H1 (cell line): Measurements from ENCODE around the gene NFATC1. TPM values are rescaled to one million over a fixed set of nuclear protein-coding genes. Genes with fewer than 3 reads are reported as not detected.

Experiments used
- CTCF ChIA-PET: fragments of 300-600 bp; sonication (Branson Sonifier 250); formaldehyde crosslinking; loops from one replicate; lab custom pipeline; 2021; ENCODE audit not compliant: partially characterized antibody; lab: Charles Lee
- POLR2A ChIA-PET: fragments of 300-600 bp; sonication (Branson Sonifier 250); formaldehyde crosslinking; loops from one replicate; lab custom pipeline; 2021; ENCODE audit warnings: inconsistent platforms; ENCODE audit not compliant: partially characterized antibody; lab: Charles Lee
- DNase-seq, 2 experiments: peaks; one replicate each; pipeline versions ENCODE4 v3.0.0 to v3.0.0-alpha.2; 2010 to 2022; ENCODE audit warnings: low spot score in 2 of 2, low read depth in 1 of 2, mixed read lengths in 1 of 2
- FAIRE-seq: peaks from 2 replicates; lab custom pipeline; 2011; peaks lifted over from hg19 to GRCh38; lab: Jason Lieb, UNC
- H2AFZ ChIP-seq: 2 replicates; pipeline ENCODE4 v1.8.1; 2012; ENCODE audit warnings: low read length, inconsistent platforms
- H2AK5ac ChIP-seq: 2 replicates; pipeline ENCODE4 v1.6.1; 2013; ENCODE audit warnings: low read depth, low read length
- H2BK120ac ChIP-seq: replicated peaks from 2 replicates; pipeline ENCODE3; 2013; ENCODE audit warnings: low read depth, low read length, inconsistent platforms
- H2BK12ac ChIP-seq: 2 replicates; pipeline ENCODE4 v1.6.1; 2013; ENCODE audit warnings: low read depth, low read length
- H2BK15ac ChIP-seq: 2 replicates; pipeline ENCODE4 v1.6.1; 2013; ENCODE audit warnings: low read length
- H2BK20ac ChIP-seq: 2 replicates; pipeline ENCODE4 v1.6.1; 2013; ENCODE audit warnings: low read length
- H2BK5ac ChIP-seq: 2 replicates; pipeline ENCODE4 v1.6.1; 2013; ENCODE audit warnings: low read depth, low read length
- H3K14ac ChIP-seq: 2 replicates; pipeline ENCODE4 v1.6.1; 2013; ENCODE audit warnings: inconsistent platforms; ENCODE audit not compliant: insufficient read length
- H3K18ac ChIP-seq: 2 replicates; pipeline ENCODE4 v1.6.1; 2013; ENCODE audit warnings: low read length; ENCODE audit errors: extremely low read depth
- H3K23ac ChIP-seq: 2 replicates; pipeline ENCODE4 v1.6.1; 2013; ENCODE audit warnings: inconsistent platforms; ENCODE audit not compliant: insufficient read length
- H3K23me2 ChIP-seq: 2 replicates; pipeline ENCODE4 v1.6.1; 2013; ENCODE audit warnings: low read depth, low read length
- H3K27ac ChIP-seq: 2 replicates; pipeline ENCODE4 v1.6.1; 2011; ENCODE audit warnings: low read depth, low read length, inconsistent platforms
- H3K27me3 ChIP-seq, 4 experiments: replicated peaks in 1 of 4; 1 replicate in 1 of 4; 2 replicates in 3 of 4; pipeline versions ENCODE4 v1.6.1 to v1.8.1; 2011 to 2013; ENCODE audit warnings: low read length in 3 of 4, mild to moderate bottlenecking in 3 of 4, inconsistent platforms in 2 of 4, mixed read lengths in 2 of 4, moderate library complexity in 1 of 4; ENCODE audit not compliant: control insufficient read depth in 3 of 4, insufficient read depth in 3 of 4; ENCODE audit errors: extremely low read depth in 1 of 4
- H3K36me3 ChIP-seq, 4 experiments: 2 replicates each; pipeline versions ENCODE4 v1.6.1 to v1.8.1; 2011 to 2013; ENCODE audit warnings: mild to moderate bottlenecking in 4 of 4, low read length in 3 of 4, moderate library complexity in 2 of 4, control low read depth in 1 of 4, inconsistent platforms in 1 of 4; ENCODE audit not compliant: insufficient read depth in 4 of 4, control insufficient read depth in 2 of 4
- H3K4ac ChIP-seq: replicated peaks from 2 replicates; pipeline ENCODE3; 2013; ENCODE audit warnings: low read length, low read depth, mixed read lengths, inconsistent platforms; ENCODE audit not compliant: insufficient read length
- H3K4me1 ChIP-seq, 4 experiments: replicated peaks in 1 of 4; 1 replicate in 1 of 4; 2 replicates in 3 of 4; pipeline versions ENCODE4 v1.6.1 to v1.8.1; 2011 to 2013; ENCODE audit warnings: low read length in 3 of 4, inconsistent platforms in 2 of 4, mixed read lengths in 1 of 4; ENCODE audit not compliant: insufficient read depth in 4 of 4, control insufficient read depth in 3 of 4
- H3K4me2 ChIP-seq, 2 experiments: 2 replicates each; pipeline versions ENCODE4 v1.6.1 to v1.8.1; 2011 to 2013; ENCODE audit warnings: low read depth in 2 of 2, low read length in 2 of 2, control low read depth in 1 of 2, inconsistent platforms in 1 of 2, mild to moderate bottlenecking in 1 of 2; ENCODE audit not compliant: insufficient read depth in 1 of 2
- H3K4me3 ChIP-seq, 4 experiments: fragments of 200-600, 300-600 bp in 1 of 4; sonication (generic), shearing (Covaris generic), sonication (Bioruptor Twin) in 1 of 4; 2 replicates each; pipeline versions ENCODE4 v1.5.1 to v1.8.1; 2011 to 2016; ENCODE audit warnings: low read length in 4 of 4, low read depth in 3 of 4, control low read depth in 2 of 4, inconsistent platforms in 2 of 4, mild to moderate bottlenecking in 2 of 4, mixed read lengths in 1 of 4, moderate library complexity in 1 of 4; ENCODE audit not compliant: insufficient read depth in 2 of 4; ENCODE audit errors: extremely low read depth in 1 of 4
- H3K56ac ChIP-seq: replicated peaks from 2 replicates; pipeline ENCODE3; 2013; ENCODE audit warnings: low read depth, mild to moderate bottlenecking, mixed read lengths, low read length, inconsistent platforms; ENCODE audit not compliant: insufficient read length
- H3K79me1 ChIP-seq: 2 replicates; pipeline ENCODE4 v1.6.1; 2013; ENCODE audit warnings: low read depth, low read length, control low read depth
- H3K79me2 ChIP-seq, 2 experiments: 2 replicates each; pipeline versions ENCODE4 v1.6.1 to v1.8.1; 2012 to 2013; ENCODE audit warnings: low read length in 2 of 2, mild to moderate bottlenecking in 2 of 2, inconsistent platforms in 1 of 2; ENCODE audit not compliant: insufficient read depth in 2 of 2, control insufficient read depth in 1 of 2
- H3K9ac ChIP-seq, 4 experiments: replicated peaks in 1 of 4; 1 replicate in 1 of 4; 2 replicates in 3 of 4; pipeline versions ENCODE4 v1.6.1 to v1.8.1; 2011 to 2013; ENCODE audit warnings: low read depth in 3 of 4, low read length in 3 of 4, control low read depth in 2 of 4, mild to moderate bottlenecking in 2 of 4, moderate library complexity in 2 of 4, inconsistent platforms in 1 of 4; ENCODE audit errors: extremely low read depth in 1 of 4
- H3K9me3 ChIP-seq, 2 experiments: 2 replicates each; pipeline versions ENCODE4 v1.6.1 to v1.8.1; 2012 to 2013; ENCODE audit warnings: mild to moderate bottlenecking in 2 of 2, moderate library complexity in 2 of 2, control low read depth in 1 of 2, inconsistent platforms in 1 of 2, low read depth in 1 of 2, low read length in 1 of 2, mixed read lengths in 1 of 2; ENCODE audit not compliant: insufficient read depth in 2 of 2
- H4K20me1 ChIP-seq, 2 experiments: replicated peaks in 1 of 2; 2 replicates each; pipeline versions ENCODE3 to v1.8.1; 2011 to 2013; ENCODE audit warnings: inconsistent platforms in 2 of 2, low read length in 2 of 2, mild to moderate bottlenecking in 1 of 2; ENCODE audit not compliant: insufficient read depth in 2 of 2, control insufficient read depth in 1 of 2
- H4K5ac ChIP-seq: 2 replicates; pipeline ENCODE4 v1.6.1; 2013; ENCODE audit warnings: low read length, low read depth, mixed read lengths, inconsistent platforms; ENCODE audit not compliant: insufficient read length
- H4K8ac ChIP-seq: 2 replicates; pipeline ENCODE4 v1.8.0; 2013; ENCODE audit warnings: mild to moderate bottlenecking, moderate library complexity, low read length, inconsistent platforms; ENCODE audit not compliant: insufficient read depth; ENCODE audit errors: extremely low read depth
- H4K91ac ChIP-seq: replicated peaks from 2 replicates; pipeline ENCODE3; 2013; ENCODE audit warnings: low read length, mixed read lengths, inconsistent platforms; ENCODE audit not compliant: insufficient read length
- EGR1 ChIP-seq: IDR thresholded peaks from 2 replicates; pipeline ENCODE4 v1.6.1; 2011; ENCODE audit warnings: low read depth, low read length, borderline replicate concordance
- RFX5 ChIP-seq: IDR thresholded peaks from 2 replicates; pipeline ENCODE4 v1.6.1; 2011; ENCODE audit warnings: low read depth, low read length, improper control_type of control experiment, borderline replicate concordance
- WGBS, 2 experiments: shearing (Covaris generic) in 1 of 2; methylation state at CpG; one replicate each; pipeline versions ENCODE4 v1.1.6 to v1.1.7; 2013 to 2015; ENCODE audit warnings: low lambda C conversion rate in 2 of 2, mixed read lengths in 2 of 2, inconsistent platforms in 1 of 2, low coverage in 1 of 2, missing lambda C conversion rate in 1 of 2; ENCODE audit not compliant: insufficient replicate concordance in 2 of 2, insufficient coverage in 1 of 2, insufficient read length in 1 of 2; ENCODE audit errors: extremely low coverage in 1 of 2, missing lambda C conversion rate in 1 of 2; 5-methylcytosine and 5-hydroxymethylcytosine counted together
- polyA plus RNA-seq, 7 experiments: library from polyadenylated mRNA; depleted of rRNA in 3 of 7; stranded (reverse) in 5 of 7; unstranded in 2 of 7; fragments of >200 nt in 5 of 7; fragments of 200-250 nt in 2 of 7; gene quantifications; 1 replicate in 5 of 7; 2 replicates in 1 of 7; 4 replicates in 1 of 7; pipeline versions ENCODE4 v1.2.1 to v1.2.3, GENCODE V29; 2011 to 2013; ENCODE audit warnings: missing spikeins in 2 of 7, mixed read lengths in 2 of 7
- total RNA-seq: library from RNA; stranded (reverse); fragmentation: NEBNext Ultra II Directional; extraction: Animal tissue kit (Norgen Biotek cat#: 25700); gene quantifications from 2 replicates; pipeline ENCODE4 v1.2.1, GENCODE V29; 2021

Gene NFATC1
- total and polyA plus RNA-seq, 2 of the 8 experiments (the other 6 are each of a cell fraction or from before 2014, with no cell fraction given), result 2.0 to 6.6 TPM

GRCh38 chr18:79426376-79427300, 30.9 kb downstream of the NFATC1 start:
- POLR2A ChIA-PET, result interaction anchor here (0.6 kb wide), 1 partner anchor 158 kb away, joined by 3 read pairs; no protein-coding TSS in a partner anchor
- H3K27me3 ChIP-seq, result no peaks in the 10 kb centered on the region
- H3K56ac ChIP-seq, result no peak overlapping the region
- H3K4me1 ChIP-seq, result no peaks in the 10 kb centered on the region
- no peak overlapping the region for H2BK120ac ChIP-seq
- H3K36me3 ChIP-seq, result no peaks in the 10 kb centered on the region
- H4K5ac ChIP-seq, result no peak overlapping the region
- H3K27ac ChIP-seq, result no peak overlapping the region
- H2AFZ ChIP-seq, result no peak overlapping the region
- FAIRE-seq (no peak), DNase-seq (no peak)
- H3K79me1 ChIP-seq, result no peaks in the 10 kb centered on the region; the same call in 1 of the 2 replicates
- H3K9ac ChIP-seq, result no peak overlapping the region
- no peak overlapping the region for H4K8ac ChIP-seq
- no peak overlapping the region for H2BK15ac ChIP-seq
- H3K4me3 ChIP-seq, result no peak overlapping the region
- no peak overlapping the region for H2AK5ac ChIP-seq
- H2BK5ac ChIP-seq, result no peak overlapping the region
- TF ChIP-seq EGR1, result 0 out of 2 replicates have a peak, but pooled peaks have one; percentile 51
- TF ChIP-seq RFX5, result no peak
- H3K23me2 ChIP-seq, result no peaks in the 10 kb centered on the region; the same call in 1 of the 2 replicates
- no peaks in the 10 kb centered on the region for H3K9me3 ChIP-seq
- H3K23ac ChIP-seq, result no peak overlapping the region
- no peak overlapping the region for H3K4me2 ChIP-seq
- no peaks in the 10 kb centered on the region for H4K20me1 ChIP-seq
- no peak overlapping the region for H2BK20ac ChIP-seq
- no peak overlapping the region for H4K91ac ChIP-seq
- H3K18ac ChIP-seq, result no peak overlapping the region
- 93% methylated on average over 33 of the region's 37 CpGs; no CpG with 5 or more reads in 1 of the 2 experiments for WGBS, 2 experiments
- CTCF ChIA-PET, result interaction anchor here (0.6 to 1.1 kb wide), 4 partner anchors 21 to 254 kb away, joined by 3 to 5 read pairs (median 4); no protein-coding TSS in a partner anchor
- H3K79me2 ChIP-seq, result no peaks in the 10 kb centered on the region
- H2BK12ac ChIP-seq, result no peak overlapping the region
- H3K14ac ChIP-seq, result no peak overlapping the region
- no peak overlapping the region for H3K4ac ChIP-seq
